NCI-H446 treated with DMSO at 0.1 percent for 48 hours (cell line): ENCODE results near the gene LOC101059915.
A peak's percentile ranks its signal among the peaks of the same experiment; 100 is the strongest.

Experiments used
- DNase-seq: peaks from one replicate; lab custom pipeline; 2025; lab: John Stamatoyannopoulos, UW

Gene LOC101059915

GRCh38 chrX:71667328-71668247 lies at the start of gene LOC101059915:
Gene LOC101059915 (plus strand): TSS chrX:71667546.
- peak; percentile 81 for DNase-seq

GRCh38 chrX:71617742-71618141 lies 49.6 kb upstream of the LOC101059915 start:
- no peak for DNase-seq

- DNase-seq: no peak
These were observed 49.0 kb upstream of the LOC101059915 start, which contains the start of gene CXCR3 for GRCh38 chrX:71618303-71618721. Gene CXCR3 (minus strand): TSS chrX:71618511. CDS start chrX:71618449, 62 bp downstream.

GRCh38 chrX:71618787-71619186 lies 48.6 kb upstream of the LOC101059915 start:
- DNase-seq: no peak

- no peak for DNase-seq
These were observed 48.2 kb upstream of the LOC101059915 start for GRCh38 chrX:71619193-71619592.

GRCh38 chrX:71619986-71620385 lies 47.4 kb upstream of the LOC101059915 start:
- DNase-seq: no peak

- no peak for DNase-seq
These were observed 45.7 kb upstream of the LOC101059915 start for GRCh38 chrX:71621603-71622002.

- no peak for DNase-seq
These were observed 45.2 kb upstream of the LOC101059915 start for GRCh38 chrX:71622032-71622575.

GRCh38 chrX:71622576-71623450 lies 44.5 kb upstream of the LOC101059915 start:
- peak; percentile 30 for DNase-seq

GRCh38 chrX:71623714-71624113 lies 43.6 kb upstream of the LOC101059915 start:
- DNase-seq: no peak

- no peak for DNase-seq
These were observed 41.9 kb upstream of the LOC101059915 start for GRCh38 chrX:71625471-71625870.

GRCh38 chrX:71626576-71626975 lies 40.8 kb upstream of the LOC101059915 start:
- no peak for DNase-seq

- no peak for DNase-seq
These were observed 39.5 kb upstream of the LOC101059915 start for GRCh38 chrX:71627588-71628404.

GRCh38 chrX:71629467-71629866 lies 37.9 kb upstream of the LOC101059915 start:
- DNase-seq: no peak

GRCh38 chrX:71632923-71633657 lies 34.3 kb upstream of the LOC101059915 start:
- no peak for DNase-seq

- DNase-seq: no peak
These were observed 33.0 kb upstream of the LOC101059915 start for GRCh38 chrX:71634366-71634765.

- DNase-seq: no peak
These were observed 30.7 kb upstream of the LOC101059915 start for GRCh38 chrX:71636438-71637252.

- DNase-seq: no peak
These were observed 30.1 kb upstream of the LOC101059915 start for GRCh38 chrX:71637253-71637618.

GRCh38 chrX:71637848-71638247 lies 29.5 kb upstream of the LOC101059915 start:
- no peak for DNase-seq

GRCh38 chrX:71638409-71638808 lies 28.9 kb upstream of the LOC101059915 start:
- DNase-seq: no peak
